ENCODE results near the gene LPCAT2.
"Not testable (repeated sequence)": the region's sequence is repeated elsewhere in the genome, so short reads cannot be mapped to it uniquely, and the experiment has no call there.

LPCAT2 gene

DNA sequence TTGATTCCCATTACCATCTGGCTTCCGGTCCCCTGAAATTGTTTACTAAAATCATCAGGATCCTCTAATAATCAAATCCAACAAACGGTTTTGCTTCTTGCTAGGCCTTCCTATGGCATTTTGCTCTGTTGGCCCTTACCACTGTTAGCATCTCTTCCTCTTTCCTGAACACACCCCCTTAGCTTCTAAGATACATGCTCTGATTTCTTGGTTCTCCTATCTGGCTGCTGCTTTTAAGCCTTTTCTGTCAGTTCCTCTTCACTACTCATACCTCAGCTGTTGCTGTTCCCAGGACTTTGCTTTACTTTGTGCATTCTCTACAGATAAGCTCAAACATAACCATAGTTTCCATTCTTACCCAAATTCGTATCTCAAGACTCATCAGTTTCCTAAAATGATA, 69.0 kb downstream of the LPCAT2 start:
- DNase-seq (ENCODE audit: insufficient read length) (no peak), FAIRE-seq (no peak)
- TF ChIP-seq POLR2A (IDR thresholded peaks at IDR 0.05; ENCODE audit: low read depth, low read length) (no peak), POLR2AphosphoS5 (IDR thresholded peaks at IDR 0.05; ENCODE audit: low read depth, low read length) (no peak), TAF1 (IDR thresholded peaks at IDR 0.05; ENCODE audit: borderline replicate concordance, low read depth, low read length) (no peak)

DNA sequence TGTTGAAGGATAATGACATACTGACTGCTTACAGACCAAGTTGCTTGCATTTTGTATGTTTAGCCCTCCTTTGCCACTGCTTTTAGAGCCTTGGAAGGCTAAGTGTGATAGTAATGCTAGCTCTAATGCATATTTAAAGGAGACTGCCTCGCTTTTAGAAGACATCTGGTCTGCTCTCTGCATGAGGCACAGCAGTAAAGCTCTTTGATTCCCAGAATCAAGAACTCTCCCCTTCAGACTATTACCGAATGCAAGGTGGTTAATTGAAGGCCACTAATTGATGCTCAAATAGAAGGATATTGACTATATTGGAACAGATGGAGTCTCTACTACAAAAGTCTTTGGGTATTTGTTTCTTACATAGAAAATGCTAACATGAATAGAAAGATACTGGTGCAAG, 76.8 kb downstream of the LPCAT2 start:
- FAIRE-seq (no peak), DNase-seq (ENCODE audit: insufficient read length) (no peak)
- no peak for TF ChIP-seq POLR2A (IDR thresholded peaks at IDR 0.05; ENCODE audit: low read depth, low read length)
- TF ChIP-seq TAF1 (IDR thresholded peaks at IDR 0.05; ENCODE audit: borderline replicate concordance, low read depth, low read length) = no peak
- no peak for TF ChIP-seq POLR2AphosphoS5 (IDR thresholded peaks at IDR 0.05; ENCODE audit: low read depth, low read length)

DNA sequence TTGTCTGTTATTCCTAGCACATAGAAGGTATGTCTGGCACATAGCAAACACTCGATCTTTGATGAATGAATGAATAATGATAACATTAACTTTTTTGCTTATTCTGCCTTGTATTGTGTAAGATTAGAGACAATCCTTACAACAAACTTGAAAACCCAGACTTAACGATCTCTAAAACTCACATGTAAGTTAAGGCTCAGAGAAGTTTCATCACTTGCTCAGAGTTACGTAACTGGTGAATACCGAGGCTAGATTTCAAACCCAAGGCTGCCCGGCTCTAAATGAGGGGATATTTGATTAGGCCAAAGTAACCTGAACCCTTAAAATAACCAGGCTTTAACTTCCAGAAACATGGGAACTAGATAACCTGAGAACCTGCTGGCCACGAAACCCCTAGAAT, 79.9 kb downstream of the LPCAT2 start:
- DNase-seq (ENCODE audit: insufficient read length) (no peak), FAIRE-seq (no peak)
- TF ChIP-seq POLR2AphosphoS5 (IDR thresholded peaks at IDR 0.05; ENCODE audit: low read depth, low read length) (no peak), TAF1 (IDR thresholded peaks at IDR 0.05; ENCODE audit: borderline replicate concordance, low read depth, low read length) (no peak)

DNA sequence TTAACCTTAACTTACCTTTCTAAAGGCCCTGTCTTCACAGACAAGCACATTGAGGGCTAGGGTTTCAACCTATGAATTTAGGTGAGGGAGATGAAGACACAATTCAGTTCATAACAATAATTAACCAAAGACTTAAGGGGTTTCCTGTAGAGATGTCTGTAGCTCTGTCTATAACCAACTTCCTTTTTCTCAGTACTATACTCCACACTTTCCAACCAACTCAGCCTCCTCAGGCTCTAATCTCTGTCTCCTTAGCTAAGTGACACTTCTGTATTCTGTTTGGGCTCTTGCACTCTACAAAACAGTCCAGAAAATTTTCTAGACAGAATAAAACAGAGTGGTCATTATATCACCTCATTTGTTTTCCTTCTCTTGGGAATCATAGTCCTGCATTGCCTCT, 83.4 kb downstream of the LPCAT2 start:
- TF ChIP-seq POLR2AphosphoS5 (IDR thresholded peaks at IDR 0.05; ENCODE audit: low read depth, low read length) (no peak), POLR2A (IDR thresholded peaks at IDR 0.05; ENCODE audit: low read depth, low read length) (no peak), TAF1 (IDR thresholded peaks at IDR 0.05; ENCODE audit: borderline replicate concordance, low read depth, low read length) (no peak)
- FAIRE-seq (no peak), DNase-seq (ENCODE audit: insufficient read length) (no peak)

DNA sequence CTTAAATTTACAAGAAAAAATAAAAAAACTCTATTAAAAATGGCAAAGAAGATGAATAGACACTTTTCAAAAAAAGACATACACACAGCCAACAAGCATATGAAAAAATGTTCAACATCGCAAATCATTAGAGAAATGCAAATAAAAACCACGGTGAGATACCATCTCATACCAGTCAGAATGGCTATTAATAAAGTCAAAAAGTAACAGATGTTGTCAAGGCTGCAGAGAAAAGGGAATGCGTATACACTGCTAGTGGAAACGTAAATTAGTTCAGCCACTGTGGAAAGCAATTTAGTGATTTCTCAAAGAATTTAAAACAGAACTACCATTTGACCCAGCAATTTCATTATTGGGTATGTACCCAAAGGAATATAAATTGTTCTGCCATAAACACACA, 89.1 kb downstream of the LPCAT2 start:
- no peak for TF ChIP-seq TAF1 (IDR thresholded peaks at IDR 0.05; ENCODE audit: borderline replicate concordance, low read depth, low read length)
- TF ChIP-seq POLR2AphosphoS5 (IDR thresholded peaks at IDR 0.05; ENCODE audit: low read depth, low read length) = no peak
- no peak for TF ChIP-seq POLR2A (IDR thresholded peaks at IDR 0.05; ENCODE audit: low read depth, low read length)
- FAIRE-seq = no peak
- DNase-seq (ENCODE audit: insufficient read length) = no peak

DNA sequence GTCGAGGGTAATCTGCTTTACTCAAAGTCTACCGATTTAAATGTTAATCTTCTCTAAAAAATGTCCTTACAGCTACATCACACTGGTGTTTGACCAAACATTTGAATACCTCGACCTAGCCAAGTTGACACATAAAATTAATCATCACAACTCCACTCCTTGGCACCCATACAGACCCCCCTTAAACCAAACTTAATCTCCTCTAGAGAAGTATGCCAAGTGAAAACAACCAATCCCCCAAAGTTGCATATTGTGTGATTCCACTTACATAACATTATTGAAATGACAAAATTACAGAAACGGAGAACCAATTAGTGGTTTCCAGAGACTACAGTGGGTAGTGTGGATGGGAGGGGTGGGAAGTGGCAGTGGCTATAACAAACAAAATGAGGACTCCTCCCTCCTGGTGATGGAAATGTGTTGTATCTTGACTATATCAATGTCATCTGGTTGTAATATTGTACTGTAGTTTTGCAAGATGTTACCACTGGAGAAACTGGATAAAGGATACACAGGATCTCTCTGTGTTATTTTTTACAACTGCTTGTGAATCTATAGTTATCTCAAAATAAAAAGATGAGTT, 97.0 kb downstream of the LPCAT2 start:
- DNase-seq (ENCODE audit: insufficient read length) = no peak
- TF ChIP-seq POLR2AphosphoS5 (IDR thresholded peaks at IDR 0.05; ENCODE audit: low read depth, low read length) (no peak), TAF1 (IDR thresholded peaks at IDR 0.05; ENCODE audit: borderline replicate concordance, low read depth, low read length) (no peak), POLR2A (IDR thresholded peaks at IDR 0.05; ENCODE audit: low read depth, low read length) (no peak)
- no peak for FAIRE-seq

DNA sequence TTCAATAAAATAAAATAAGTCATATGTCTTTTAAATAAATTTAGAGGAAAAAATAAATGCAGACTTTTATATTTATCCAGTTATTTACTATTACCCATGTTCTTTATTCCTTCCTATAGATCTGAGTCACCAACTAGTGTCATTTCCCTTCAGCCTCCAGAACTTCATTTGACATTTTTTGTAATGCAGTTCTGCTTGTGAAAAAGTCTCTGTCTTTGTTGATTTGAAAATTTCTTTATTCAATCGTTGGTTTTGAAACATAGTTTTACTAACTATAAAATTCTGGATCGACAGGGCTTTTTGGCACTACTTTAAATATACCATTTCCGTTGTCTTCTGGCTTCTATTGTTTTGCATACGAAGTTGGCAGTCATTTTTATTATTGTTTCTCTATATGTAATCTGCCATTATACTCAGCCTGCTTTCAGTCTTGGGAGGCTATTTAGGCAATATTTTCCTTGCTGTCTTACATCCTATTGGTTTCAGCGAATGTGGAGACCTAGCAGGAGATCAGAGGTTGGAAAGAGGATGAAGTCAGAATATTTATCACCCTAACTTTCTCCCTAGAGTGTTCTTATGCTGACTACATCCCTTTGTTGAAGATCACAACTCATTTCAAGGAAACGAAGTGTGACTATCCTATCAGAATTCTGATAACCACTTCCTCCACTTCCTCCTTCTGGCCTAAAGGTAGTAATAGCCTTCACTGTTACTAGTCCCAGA, 104.9 kb downstream of the LPCAT2 start:
- DNase-seq (ENCODE audit: insufficient read length) (no peak), FAIRE-seq (no peak)
- TF ChIP-seq POLR2AphosphoS5 (IDR thresholded peaks at IDR 0.05; ENCODE audit: low read depth, low read length) (no peak), POLR2A (IDR thresholded peaks at IDR 0.05; ENCODE audit: low read depth, low read length) (no peak), TAF1 (IDR thresholded peaks at IDR 0.05; ENCODE audit: borderline replicate concordance, low read depth, low read length) (no peak)

DNA sequence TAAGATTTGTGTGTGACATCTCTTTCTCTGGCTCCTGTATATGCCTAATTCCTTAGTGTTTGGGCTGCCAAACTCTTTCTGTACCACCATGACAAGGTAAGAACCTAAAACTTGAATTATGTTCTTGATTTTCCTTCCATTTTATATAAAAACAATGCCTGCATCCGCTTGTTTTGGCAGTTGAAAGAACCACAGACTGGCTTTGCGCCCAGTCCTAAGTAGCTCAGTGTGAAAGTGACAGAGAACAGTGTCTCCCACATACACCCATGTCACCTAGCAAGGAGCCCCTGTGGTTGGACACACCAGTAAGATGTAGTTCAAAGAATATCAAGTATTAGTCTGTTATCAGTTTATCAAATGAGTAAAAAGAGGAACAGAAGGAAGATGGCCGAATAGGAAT, 106.2 kb downstream of the LPCAT2 start:
- TF ChIP-seq POLR2AphosphoS5 (IDR thresholded peaks at IDR 0.05; ENCODE audit: low read depth, low read length) (no peak), TAF1 (IDR thresholded peaks at IDR 0.05; ENCODE audit: borderline replicate concordance, low read depth, low read length) (no peak), POLR2A (IDR thresholded peaks at IDR 0.05; ENCODE audit: low read depth, low read length) (no peak)
- FAIRE-seq = no peak
- DNase-seq (ENCODE audit: insufficient read length) = no peak

DNA sequence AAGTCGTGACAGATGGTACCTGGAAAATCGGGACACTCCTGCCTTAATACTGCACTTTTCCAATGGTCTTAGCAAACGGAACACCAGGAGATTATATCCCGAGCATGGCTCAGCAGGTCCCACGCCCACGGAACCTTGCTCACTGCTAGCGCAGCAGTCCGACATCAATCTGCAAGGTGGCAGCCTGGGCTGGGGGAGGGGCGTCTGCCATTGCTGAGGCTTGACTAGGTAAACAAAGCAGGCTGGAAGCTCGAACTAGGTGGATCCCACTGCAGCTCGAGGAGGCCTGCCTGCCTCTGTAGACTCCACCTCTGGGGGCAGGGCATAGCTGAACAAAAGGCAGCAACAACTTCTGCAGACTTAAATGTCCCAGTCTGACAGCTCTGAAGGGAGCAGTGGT, 106.8 kb downstream of the LPCAT2 start:
- not testable (repeated sequence) for DNase-seq (ENCODE audit: insufficient read length); FAIRE-seq

DNA sequence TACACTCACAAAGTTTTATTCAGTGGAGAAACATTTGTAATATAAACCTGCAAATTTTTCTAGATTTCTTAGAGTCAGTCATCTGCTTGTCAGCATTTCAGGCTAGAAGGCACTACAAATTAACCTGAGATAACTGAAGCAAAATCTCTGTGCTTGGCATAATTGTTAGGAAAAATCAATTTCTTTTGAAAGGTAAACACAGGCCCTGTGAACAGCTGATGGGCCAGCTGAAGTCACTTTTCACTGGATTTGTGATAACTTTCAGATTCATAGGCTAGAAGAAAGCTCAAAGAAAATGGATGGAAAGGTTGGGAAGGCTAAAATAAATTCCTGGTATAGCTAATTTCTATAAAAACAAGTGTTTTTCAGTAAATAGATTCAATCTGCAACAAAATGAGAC, 112.9 kb downstream of the LPCAT2 start:
- FAIRE-seq = no peak
- DNase-seq (ENCODE audit: insufficient read length) = no peak
- TF ChIP-seq POLR2A (IDR thresholded peaks at IDR 0.05; ENCODE audit: low read depth, low read length) (no peak), TAF1 (IDR thresholded peaks at IDR 0.05; ENCODE audit: borderline replicate concordance, low read depth, low read length) (no peak), POLR2AphosphoS5 (IDR thresholded peaks at IDR 0.05; ENCODE audit: low read depth, low read length) (no peak)

DNA sequence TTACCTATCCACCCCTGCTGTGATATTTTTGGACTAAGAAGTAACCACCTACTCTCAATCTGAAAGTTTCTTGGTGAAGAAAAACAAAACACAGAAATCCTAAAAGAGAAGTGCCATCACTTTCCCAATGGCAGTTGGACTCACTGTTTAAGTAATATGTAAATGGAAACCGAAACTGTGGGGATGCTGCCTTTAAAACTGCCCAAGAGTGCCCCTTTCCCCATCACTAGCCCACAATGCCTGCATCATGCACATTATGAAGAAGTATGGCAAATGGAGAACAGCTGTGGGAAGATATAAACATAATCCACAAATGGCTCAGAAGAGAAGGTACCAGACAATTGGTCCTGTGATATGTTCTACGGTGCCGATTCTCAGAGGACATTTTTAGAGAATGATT, 113.4 kb downstream of the LPCAT2 start:
- TF ChIP-seq POLR2AphosphoS5 (IDR thresholded peaks at IDR 0.05; ENCODE audit: low read depth, low read length) (no peak), TAF1 (IDR thresholded peaks at IDR 0.05; ENCODE audit: borderline replicate concordance, low read depth, low read length) (no peak), POLR2A (IDR thresholded peaks at IDR 0.05; ENCODE audit: low read depth, low read length) (no peak)

DNA sequence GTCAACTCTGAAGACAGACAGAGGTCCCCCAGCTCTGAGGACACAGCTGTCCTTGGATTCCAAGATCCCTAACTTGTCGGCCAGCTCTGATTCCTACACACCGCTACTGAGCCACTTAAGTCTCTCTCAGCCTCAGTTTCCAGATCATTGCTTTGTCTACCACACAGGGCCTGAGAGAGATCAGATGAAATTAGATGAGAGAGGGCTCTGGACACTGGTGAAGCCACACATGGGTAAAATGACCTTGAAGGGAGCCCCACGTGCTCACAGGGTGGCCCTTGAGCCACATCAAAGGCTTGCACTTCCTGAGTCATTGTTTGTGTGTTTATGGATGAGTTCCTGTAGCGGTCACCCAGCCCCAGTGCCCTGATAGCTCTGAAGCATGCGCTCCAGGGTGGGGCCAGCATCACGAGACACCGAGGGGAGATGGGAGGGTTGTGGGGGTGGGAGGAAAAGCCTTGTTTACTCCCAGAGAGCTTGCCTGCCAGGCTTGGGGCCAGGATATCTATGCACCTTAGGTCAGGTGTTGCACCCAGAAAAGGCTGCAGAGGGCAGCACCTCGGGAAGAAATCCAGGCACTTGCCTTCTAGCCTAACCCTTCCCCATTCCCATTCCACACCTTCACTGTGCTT, 114.2 kb downstream of the LPCAT2 start:
- DNase-seq (ENCODE audit: insufficient read length) = no peak
- FAIRE-seq = no peak
- TF ChIP-seq POLR2A (IDR thresholded peaks at IDR 0.05; ENCODE audit: low read depth, low read length) = no peak
- no peak for TF ChIP-seq TAF1 (IDR thresholded peaks at IDR 0.05; ENCODE audit: borderline replicate concordance, low read depth, low read length)
- no peak for TF ChIP-seq POLR2AphosphoS5 (IDR thresholded peaks at IDR 0.05; ENCODE audit: low read depth, low read length)

More for the DNA sequence above, 113.4 kb downstream of the LPCAT2 start:
- FAIRE-seq (no peak), DNase-seq (ENCODE audit: insufficient read length) (no peak)

All from GM12892 (cell line).